HUES64 (cell line): ENCODE results near the gene UQCC3.

Source experiments
- H3K27ac ChIP-seq: 2 replicates; pipeline ENCODE4 v1.7.0; 2013; ENCODE audit warnings: low read depth, low read length, inconsistent platforms
- H3K27me3 ChIP-seq: 2 replicates; pipeline ENCODE4 v1.6.1; 2013; ENCODE audit warnings: mild to moderate bottlenecking, low read length; ENCODE audit not compliant: insufficient read depth
- H3K36me3 ChIP-seq: 2 replicates; pipeline ENCODE4 v1.6.1; 2013; ENCODE audit warnings: mild to moderate bottlenecking, low read length; ENCODE audit not compliant: insufficient read depth
- H3K4me1 ChIP-seq: 2 replicates; pipeline ENCODE4 v1.6.1; 2013; ENCODE audit warnings: mild to moderate bottlenecking, low read length, moderate library complexity; ENCODE audit not compliant: insufficient read depth
- H3K4me3 ChIP-seq: 2 replicates; pipeline ENCODE4 v1.5.1; 2013; ENCODE audit warnings: mild to moderate bottlenecking, low read length, moderate library complexity
- H3K9ac ChIP-seq: 2 replicates; pipeline ENCODE4 v1.6.1; 2013; ENCODE audit warnings: mild to moderate bottlenecking, low read depth, low read length
- H3K9me3 ChIP-seq: 2 replicates; pipeline ENCODE4 v1.6.1; 2013; ENCODE audit warnings: low read depth, low read length; ENCODE audit not compliant: insufficient read depth
- WGBS: fragments of 150-250, 120-280 bp; methylation state at CpG from one replicate; pipeline ENCODE4 v1.1.7; 2013; ENCODE audit warnings: missing lambda C conversion rate; 5-methylcytosine and 5-hydroxymethylcytosine counted together

The UQCC3 gene

DNA sequence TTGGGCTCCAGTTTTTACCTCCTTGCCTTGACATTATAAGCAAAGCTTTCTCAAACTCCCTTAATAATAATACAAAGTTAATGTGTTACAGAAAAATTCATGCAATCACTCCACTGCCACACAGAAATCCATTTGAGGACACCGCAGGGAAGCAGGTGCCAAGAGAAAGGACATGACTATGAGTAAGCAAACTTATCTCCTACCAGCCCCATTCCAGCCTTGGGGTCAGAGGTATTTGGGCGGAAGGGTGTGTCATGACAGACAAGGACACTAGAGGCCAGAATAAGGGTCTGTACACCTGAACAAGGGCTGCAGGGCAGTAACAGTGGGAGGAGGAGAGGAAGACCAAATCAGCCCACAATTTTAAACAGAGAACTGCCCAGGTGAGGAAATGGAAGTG is 41.9 kb downstream of the UQCC3 start:
- H3K27me3 ChIP-seq, result no peaks in the 10 kb centered on the region
- H3K4me1 ChIP-seq, result peaks cover 9% of the 10 kb centered on the region
- H3K9ac ChIP-seq, result no peak overlapping the region
- H3K4me3 ChIP-seq, result no peak overlapping the region
- H3K9me3 ChIP-seq, result no peaks in the 10 kb centered on the region
- peak overlapping the region; percentile 12; the same call in 1 of the 2 replicates for H3K27ac ChIP-seq
- H3K36me3 ChIP-seq, result peaks cover 81% of the 10 kb centered on the region
- WGBS, result 100% methylated on average over 1 of the region's 2 CpGs

GRCh38 chr11:62715150-62716130 is 44.0 kb downstream of the UQCC3 start:
- H3K27ac ChIP-seq, result no peak overlapping the region
- H3K36me3 ChIP-seq, result peaks cover 98% of the 10 kb centered on the region
- whole genome bisulfite sequencing, result 95% methylated on average over 24 of the region's 24 CpGs
- no peaks in the 10 kb centered on the region for H3K27me3 ChIP-seq
- no peaks in the 10 kb centered on the region for H3K9me3 ChIP-seq
- no peak overlapping the region for H3K9ac ChIP-seq
- H3K4me3 ChIP-seq, result no peak overlapping the region
- peaks cover under 1% of the 10 kb centered on the region; the same call in 1 of the 2 replicates for H3K4me1 ChIP-seq

DNA sequence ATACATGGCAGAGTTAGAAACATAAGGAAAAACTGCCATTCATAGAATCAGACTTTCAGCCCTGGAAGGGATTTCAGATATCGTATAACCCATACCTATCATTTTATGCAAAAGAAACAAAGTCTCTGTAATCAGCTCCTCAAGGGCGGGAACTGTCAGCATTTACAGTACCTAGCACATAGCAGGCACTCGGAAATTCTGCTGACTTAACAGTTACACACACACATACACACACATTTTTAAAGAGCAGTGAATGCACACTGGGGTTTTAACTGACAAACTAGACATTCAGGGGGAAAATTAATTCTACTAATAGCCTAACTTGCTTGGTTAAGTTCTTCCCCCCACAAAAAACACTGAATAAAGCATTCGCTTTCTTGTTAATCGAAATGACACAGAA is 44.7 kb downstream of the UQCC3 start:
- WGBS, result 96% methylated on average over 5 of the region's 5 CpGs
- no peaks in the 10 kb centered on the region for H3K9me3 ChIP-seq
- H3K4me3 ChIP-seq, result no peak overlapping the region
- no peaks in the 10 kb centered on the region for H3K27me3 ChIP-seq
- H3K9ac ChIP-seq, result no peak overlapping the region
- peaks cover 98% of the 10 kb centered on the region for H3K36me3 ChIP-seq
- no peaks in the 10 kb centered on the region for H3K4me1 ChIP-seq
- no peak overlapping the region for H3K27ac ChIP-seq

- 98% methylated on average over 10 of the region's 11 CpGs for WGBS
- Histone ChIP-seq H3K4me1 (no peaks in the 10 kb centered on the region), H3K27ac (no peak overlapping the region), H3K9ac (no peak overlapping the region), H3K4me3 (no peak overlapping the region), H3K36me3 (peaks cover 98% of the 10 kb centered on the region), H3K27me3 (no peaks in the 10 kb centered on the region), H3K9me3 (no peaks in the 10 kb centered on the region)
These were observed 45.3 kb downstream of the UQCC3 start for GRCh38 chr11:62716816-62717215.

DNA sequence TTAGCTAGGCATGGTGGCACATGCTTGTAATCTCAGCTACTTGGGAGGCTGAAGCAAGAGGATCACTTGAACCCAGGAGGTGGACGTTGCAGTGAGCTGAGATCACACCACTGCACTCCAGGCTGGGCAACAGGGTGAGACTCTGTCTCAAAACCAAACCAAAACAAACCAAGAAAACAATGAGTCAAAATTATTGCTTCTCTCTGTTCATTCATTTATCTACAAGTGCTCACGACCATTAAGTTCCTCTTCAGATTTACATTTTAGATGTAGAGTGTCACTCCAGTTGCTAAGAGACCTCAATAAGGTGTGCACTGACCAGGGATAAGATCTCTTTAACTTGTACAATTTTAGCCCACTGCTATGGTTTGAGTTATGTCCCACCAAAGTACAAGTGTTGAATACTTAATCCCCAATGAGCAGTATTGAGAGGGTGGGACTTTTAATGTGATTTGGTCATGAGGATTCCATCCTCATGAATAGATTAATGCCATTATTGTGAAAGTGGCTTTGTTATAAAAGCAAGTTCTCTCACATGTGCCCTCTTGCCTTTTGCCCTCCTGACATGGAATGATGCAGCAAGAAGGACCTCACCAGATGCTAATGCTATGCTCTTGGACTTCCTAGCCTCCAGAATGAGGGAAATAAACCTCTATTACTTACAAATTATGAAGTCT is 48.0 kb downstream of the UQCC3 start:
- Histone ChIP-seq H3K27ac (no peak overlapping the region), H3K9ac (no peak overlapping the region), H3K4me3 (no peak overlapping the region), H3K27me3 (no peaks in the 10 kb centered on the region), H3K9me3 (no peaks in the 10 kb centered on the region), H3K4me1 (peaks cover under 1% of the 10 kb centered on the region; the same call in 1 of the 2 replicates), H3K36me3 (peaks cover 99% of the 10 kb centered on the region)
- 91% methylated on average over 2 of the region's 2 CpGs for WGBS

- no peak overlapping the region for H3K4me3 ChIP-seq
- no peak overlapping the region for H3K27ac ChIP-seq
- H3K9me3 ChIP-seq, result no peaks in the 10 kb centered on the region
- no peaks in the 10 kb centered on the region for H3K27me3 ChIP-seq
- H3K36me3 ChIP-seq, result peaks cover 80% of the 10 kb centered on the region
- 96% methylated on average over 7 of the region's 7 CpGs for WGBS
- H3K4me1 ChIP-seq, result peaks cover 11% of the 10 kb centered on the region
- no peak overlapping the region for H3K9ac ChIP-seq
These were observed 50.5 kb downstream of the UQCC3 start for GRCh38 chr11:62721994-62722393.
